GM13977 (cell line): ENCODE data around the gene YBEY.

Experiments
- DNase-seq: peaks from one replicate; pipeline ENCODE4 v3.0.0; 2012; ENCODE audit warnings: low spot score
- CTCF ChIP-seq: IDR thresholded peaks from 2 replicates; pipeline ENCODE4 v1.5.1; 2012; ENCODE audit warnings: mild to moderate bottlenecking, control low read depth; ENCODE audit not compliant: insufficient read depth; ENCODE audit errors: extremely low read depth, missing control alignments
- in situ Hi-C: fragments of 300-500 bp; cut with MboI; formaldehyde crosslinking; loops from one replicate; pipeline ENCODE4 v1.12.0; 2022; ENCODE audit warnings: low sequenced_read_pairs, low pct_unique_long_range_greater_than_20kb, mixed read lengths, inconsistent platforms; ENCODE audit not compliant: unreplicated experiment

The YBEY gene

DNA sequence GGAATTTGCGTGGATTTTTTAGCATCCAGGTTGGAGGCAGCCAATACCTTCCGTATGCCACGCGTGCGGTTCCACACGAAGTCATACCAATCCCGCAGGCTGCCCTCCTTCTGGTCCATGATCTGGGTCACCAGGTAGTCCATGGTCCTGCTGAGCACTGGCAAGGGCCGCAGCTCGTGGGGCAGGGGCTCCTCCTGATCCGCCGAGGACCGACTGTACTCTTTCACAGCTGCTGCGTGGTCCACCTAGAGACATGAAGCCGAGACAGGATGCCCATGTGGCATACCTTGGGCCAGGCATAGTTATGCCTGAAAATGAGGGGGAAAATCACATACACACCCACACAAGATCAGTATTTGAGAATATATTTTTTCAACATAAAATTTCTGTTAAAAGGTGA, 12.8 kb upstream of the YBEY start:
- no peak for DNase-seq
- no peak for TF ChIP-seq CTCF
- in situ Hi-C loops = no loop called here

DNA sequence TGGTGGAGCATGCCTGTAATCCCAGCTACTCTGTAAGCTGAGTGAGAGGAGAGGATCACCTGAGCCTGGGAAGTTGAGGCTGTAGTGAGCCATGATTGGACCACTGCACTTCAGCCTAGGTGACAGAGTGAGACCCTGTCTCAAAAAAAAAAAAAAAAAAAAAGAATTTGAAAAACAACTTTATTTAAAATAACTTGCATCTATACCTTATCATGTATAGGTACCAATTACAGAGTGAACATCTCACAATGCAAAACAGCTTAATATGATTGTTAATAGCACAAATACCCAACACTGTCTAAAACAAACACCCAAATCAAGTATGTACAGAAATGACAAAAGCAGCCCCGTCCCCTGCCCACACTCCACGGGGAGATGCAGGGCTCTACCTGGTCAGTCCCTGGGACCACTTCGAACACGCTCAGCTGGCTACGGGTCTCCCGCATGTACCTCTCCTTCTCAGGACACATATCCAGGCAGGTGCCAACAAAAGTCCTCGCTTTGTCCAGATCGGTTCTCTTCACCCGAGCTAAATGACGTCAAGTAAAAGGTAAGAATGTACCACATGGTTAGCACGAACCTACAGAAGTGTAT, 11.2 kb upstream of the YBEY start:
- TF ChIP-seq CTCF = no peak
- in situ Hi-C loops = no loop called here
- DNase-seq = no peak

DNA sequence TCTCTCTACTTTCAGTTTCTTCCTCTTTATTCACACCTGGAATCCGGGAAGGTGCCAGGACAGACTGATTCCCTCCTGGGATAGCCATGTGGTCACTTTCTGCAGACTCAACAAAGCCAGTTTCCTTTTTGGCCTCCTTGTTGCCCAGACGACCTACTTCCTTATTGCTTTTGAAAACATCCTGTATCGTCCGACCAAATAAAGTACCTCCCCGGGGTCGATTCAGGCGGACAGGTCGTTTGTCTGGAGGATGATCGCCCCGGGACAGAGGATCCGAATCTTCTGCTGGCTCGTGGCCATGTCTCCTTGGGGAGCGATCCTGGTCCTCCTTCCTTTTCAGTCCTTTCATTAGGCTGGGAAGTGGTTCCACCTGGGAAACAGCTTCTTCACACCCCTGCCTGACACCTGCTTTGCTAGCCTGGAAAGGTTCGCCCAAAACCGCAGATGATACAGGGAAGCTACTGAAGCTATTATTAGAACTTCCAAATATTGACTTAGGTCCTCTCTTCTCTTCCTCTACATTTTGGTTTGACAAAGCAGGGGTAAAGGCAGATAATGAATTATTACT, 2.0 kb upstream of the YBEY start:
- in situ Hi-C loops = no loop called here
- no peak for DNase-seq
- no peak for TF ChIP-seq CTCF

GRCh38 chr21:46284733-46285132, 1.4 kb upstream of the YBEY start:
- no peak for DNase-seq
- no peak for TF ChIP-seq CTCF
- in situ Hi-C loops = no loop called here

DNA sequence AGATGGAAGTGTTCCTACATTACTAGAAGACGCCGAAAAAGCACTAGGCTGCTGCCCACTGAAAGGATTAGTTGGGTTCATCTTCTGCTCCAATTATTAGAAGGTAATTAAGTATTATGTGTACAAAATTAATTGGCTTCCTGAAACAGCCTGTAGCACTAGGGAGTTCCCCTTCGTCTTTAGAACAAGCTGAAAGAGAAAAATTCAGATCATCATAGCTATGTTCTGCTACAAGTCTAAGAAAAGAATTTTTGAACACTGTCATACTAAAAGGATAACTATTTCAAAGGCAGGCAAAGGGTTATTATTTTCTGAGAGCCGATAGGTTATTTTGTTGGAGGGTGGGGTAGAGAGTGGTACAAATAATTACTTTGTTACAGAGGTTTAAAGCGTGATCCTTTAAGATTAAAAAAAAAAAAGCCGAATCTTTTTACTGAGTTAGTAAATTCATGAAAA, 908 bp upstream of the YBEY start, which contains the start of gene MCM3AP:
MCM3AP (minus strand) TSS at position 406 of the 456 bp plus-strand sequence; CDS start at position 81, 325 bp downstream.
- DNase-seq = no peak
- in situ Hi-C loops = no loop called here
- no peak for TF ChIP-seq CTCF

DNA sequence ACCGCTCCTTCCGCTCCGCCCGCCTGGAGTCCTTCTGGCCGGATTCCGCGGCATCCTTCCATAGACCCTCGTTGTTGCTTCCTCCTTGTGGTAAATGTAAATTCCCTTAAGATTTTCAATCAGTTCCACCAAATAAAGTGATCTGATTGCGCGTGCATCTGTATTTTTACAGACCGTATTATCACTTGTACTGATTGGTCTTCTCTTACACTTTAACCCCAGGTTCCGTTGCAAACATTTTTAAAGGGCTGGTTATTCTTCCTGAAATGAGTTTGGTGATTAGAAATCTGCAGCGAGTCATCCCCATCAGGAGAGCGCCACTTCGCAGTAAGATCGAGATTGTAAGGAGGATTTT, 483 bp downstream of the YBEY start:
- no peak for DNase-seq
- TF ChIP-seq CTCF = no peak
- in situ Hi-C loops = no loop called here
